ENCODE data around the gene EHMT1.
"Not testable (repeated sequence)": the region's sequence is repeated elsewhere in the genome, so short reads cannot be mapped to it uniquely, and the experiment has no call there.

DNA sequence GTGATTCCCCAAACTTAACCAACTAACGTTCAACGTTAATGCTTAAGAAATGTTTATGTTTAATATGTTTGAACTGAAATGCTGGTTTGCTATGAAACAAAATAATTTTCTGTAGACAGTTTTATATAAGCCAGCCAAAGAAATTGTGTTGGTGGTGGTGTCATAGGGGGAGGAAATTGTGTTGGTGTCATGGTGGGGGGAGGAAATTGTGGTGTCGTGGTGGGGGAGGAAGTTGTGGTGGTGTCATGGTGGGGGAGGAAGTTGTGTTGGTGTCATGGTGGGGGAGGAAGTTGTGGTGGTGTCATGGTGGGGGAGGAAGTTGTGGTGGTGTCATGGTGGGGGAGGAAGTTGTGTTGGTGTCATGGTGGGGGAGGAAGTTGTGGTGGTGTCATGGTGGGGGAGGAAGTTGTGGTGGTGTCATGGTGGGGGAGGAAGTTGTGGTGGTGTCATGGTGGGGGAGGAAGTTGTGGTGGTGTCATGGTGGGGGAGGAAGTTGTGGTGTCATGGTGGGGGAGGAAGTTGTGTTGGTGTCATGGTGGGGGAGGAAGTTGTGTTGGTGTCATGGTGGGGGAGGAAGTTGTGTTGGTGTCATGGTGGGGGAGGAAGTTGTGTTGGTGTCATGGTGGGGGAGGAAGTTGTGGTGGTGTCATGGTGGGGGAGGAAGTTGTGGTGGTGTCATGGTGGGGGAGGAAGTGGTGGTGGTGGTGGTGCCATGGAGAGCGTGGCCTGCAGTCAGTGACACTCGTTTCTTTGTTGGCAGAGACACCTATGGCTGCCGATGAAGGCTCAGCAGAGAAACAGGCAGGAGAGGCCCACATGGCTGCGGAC lies 97.3 kb downstream of the EHMT1 start:
- TF ChIP-seq, protein P1, sequence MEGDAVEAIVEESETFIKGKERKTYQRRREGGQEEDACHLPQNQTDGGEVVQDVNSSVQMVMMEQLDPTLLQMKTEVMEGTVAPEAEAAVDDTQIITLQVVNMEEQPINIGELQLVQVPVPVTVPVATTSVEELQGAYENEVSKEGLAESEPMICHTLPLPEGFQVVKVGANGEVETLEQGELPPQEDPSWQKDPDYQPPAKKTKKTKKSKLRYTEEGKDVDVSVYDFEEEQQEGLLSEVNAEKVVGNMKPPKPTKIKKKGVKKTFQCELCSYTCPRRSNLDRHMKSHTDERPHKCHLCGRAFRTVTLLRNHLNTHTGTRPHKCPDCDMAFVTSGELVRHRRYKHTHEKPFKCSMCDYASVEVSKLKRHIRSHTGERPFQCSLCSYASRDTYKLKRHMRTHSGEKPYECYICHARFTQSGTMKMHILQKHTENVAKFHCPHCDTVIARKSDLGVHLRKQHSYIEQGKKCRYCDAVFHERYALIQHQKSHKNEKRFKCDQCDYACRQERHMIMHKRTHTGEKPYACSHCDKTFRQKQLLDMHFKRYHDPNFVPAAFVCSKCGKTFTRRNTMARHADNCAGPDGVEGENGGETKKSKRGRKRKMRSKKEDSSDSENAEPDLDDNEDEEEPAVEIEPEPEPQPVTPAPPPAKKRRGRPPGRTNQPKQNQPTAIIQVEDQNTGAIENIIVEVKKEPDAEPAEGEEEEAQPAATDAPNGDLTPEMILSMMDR (IDR thresholded peaks at IDR 0.05 in 2 of 3, conservative IDR thresholded peaks at IDR 0.05 in 1 of 3; ENCODE audit: control insufficient read depth in 2 of 3, extremely low read depth in 1 of 3, insufficient read depth in 1 of 3, low read depth in 3 of 3, low read length in 3 of 3): not testable (repeated sequence)
- not testable (repeated sequence) for TF ChIP-seq ATF3 (IDR thresholded peaks at IDR 0.05; ENCODE audit: borderline replicate concordance, extremely low read depth, low read depth, low read length); MXI1 (IDR thresholded peaks at IDR 0.05; ENCODE audit: low read depth, low read length); SMC3 (IDR thresholded peaks at IDR 0.05; ENCODE audit: borderline replicate concordance, low read length); POLR2A (IDR thresholded peaks at IDR 0.05; ENCODE audit: low read depth, low read length); POLR2AphosphoS5 (IDR thresholded peaks at IDR 0.05; ENCODE audit: low read length)

Measured in GM12878 (cell line).